Embryonic facial prominence (tissue), 1 donor: ENCODE measurements around the gene GMPR2.
A peak's percentile ranks its signal among the peaks of the same experiment; 100 is the strongest.

Experiments used
- DNase-seq: peaks from one replicate; pipeline ENCODE4 v3.0.0-alpha.2; 2016; ENCODE audit errors: extremely low spot score

GMPR2 gene

GRCh38 chr14:24232645-24233537 is at the start of gene GMPR2:
TSS of gene GMPR2 (plus strand) at chr14:24232929. CDS start at chr14:24233254, 325 bp downstream.
- DNase-seq = no peak

GRCh38 chr14:24183014-24183481 is 49.7 kb upstream of the GMPR2 start:
- no peak for DNase-seq

- DNase-seq = no peak
Measured at GRCh38 chr14:24184104-24184970, 48.4 kb upstream of the GMPR2 start.

- no peak for DNase-seq
Measured at GRCh38 chr14:24185026-24185425, 47.7 kb upstream of the GMPR2 start.

- no peak for DNase-seq
Measured at GRCh38 chr14:24185741-24186140, 47.0 kb upstream of the GMPR2 start.

GRCh38 chr14:24186831-24187538 is 45.7 kb upstream of the GMPR2 start:
- DNase-seq = no peak

- no peak for DNase-seq
Measured at GRCh38 chr14:24187539-24187915, 45.2 kb upstream of the GMPR2 start.

- peak; percentile 95 for DNase-seq
Measured at GRCh38 chr14:24188251-24189058, 44.3 kb upstream of the GMPR2 start, which contains the start of gene IPO4. TSS of gene IPO4 (minus strand) at chr14:24188816. CDS start at chr14:24188787, 29 bp downstream.

- no peak for DNase-seq
Measured at GRCh38 chr14:24189059-24189375, 43.7 kb upstream of the GMPR2 start.

GRCh38 chr14:24189460-24189859 is 43.3 kb upstream of the GMPR2 start:
- DNase-seq = no peak

- no peak for DNase-seq
Measured at GRCh38 chr14:24190416-24190815, 42.3 kb upstream of the GMPR2 start.

- DNase-seq = no peak
Measured at GRCh38 chr14:24192933-24193332, 39.8 kb upstream of the GMPR2 start.

GRCh38 chr14:24194186-24194872 is 38.4 kb upstream of the GMPR2 start:
- no peak for DNase-seq

- no peak for DNase-seq
Measured at GRCh38 chr14:24194873-24195185, 37.9 kb upstream of the GMPR2 start.

- peak; percentile 76 for DNase-seq
Measured at GRCh38 chr14:24195186-24196070, 37.3 kb upstream of the GMPR2 start, which contains the start of gene TM9SF1. TSS of gene TM9SF1 (minus strand) at chr14:24195441. CDS start at chr14:24195019, 422 bp downstream.

- DNase-seq = no peak
Measured at GRCh38 chr14:24196071-24197055, 36.4 kb upstream of the GMPR2 start.

GRCh38 chr14:24197056-24197450 is 35.7 kb upstream of the GMPR2 start:
- DNase-seq = no peak

- DNase-seq = no peak
Measured at GRCh38 chr14:24198814-24199524, 33.8 kb upstream of the GMPR2 start.
